ENCODE measurements around the gene SUPT3H. TPM values are rescaled to one million over a fixed set of nuclear protein-coding genes. Genes with fewer than 3 reads are reported as not detected.

Gene SUPT3H
- total and polyA plus RNA-seq, 2 of the 8 experiments (the other 6 are each of a cell fraction or from before 2014, with no cell fraction given) = 18.8 to 23.0 TPM

- TF ChIP-seq ATF3 (IDR thresholded peaks at IDR 0.05; ENCODE audit: insufficient read depth, low read depth, low read length) (no peak), BACH1 (IDR thresholded peaks at IDR 0.05; ENCODE audit: low read length) (no peak)
Measured at GRCh38 chr6:45112711-45113110, 265.0 kb downstream of the SUPT3H start (continued).
